GM19467 (cell line): ENCODE results near the gene CEP290.
A peak's percentile ranks its signal among the peaks of the same experiment; 100 is the strongest.

Experiments used
- ATAC-seq: cut with Tn5 transposase; IDR thresholded peaks from one replicate; pipeline ENCODE4 v1.9.1; 2021; ENCODE audit warnings: mild to moderate bottlenecking, moderate library complexity; ENCODE audit not compliant: unreplicated experiment

CEP290 gene

GRCh38 chr12:88141774-88142609 is at the start of gene CEP290, which contains the start of gene TMTC3:
Gene CEP290 (minus strand): TSS chr12:88142088. CDS start chr12:88141307, 781 bp downstream.
Gene TMTC3 (plus strand): TSS chr12:88142307. CDS start chr12:88148316, 6,009 bp downstream.
- peak; percentile 96 for ATAC-seq

GRCh38 chr12:88188180-88188579 is 46.3 kb upstream of the CEP290 start:
- ATAC-seq: no peak

GRCh38 chr12:88187571-88187970 is 45.7 kb upstream of the CEP290 start:
- ATAC-seq: no peak

GRCh38 chr12:88185988-88186387 is 44.1 kb upstream of the CEP290 start:
- ATAC-seq: no peak

- no peak for ATAC-seq
Observed at GRCh38 chr12:88185279-88185678, 43.4 kb upstream of the CEP290 start.

- no peak for ATAC-seq
Observed at GRCh38 chr12:88184196-88184595, 42.3 kb upstream of the CEP290 start.

GRCh38 chr12:88182416-88182815 is 40.5 kb upstream of the CEP290 start:
- no peak for ATAC-seq

- no peak for ATAC-seq
Observed at GRCh38 chr12:88181881-88182280, 40.0 kb upstream of the CEP290 start.

- no peak for ATAC-seq
Observed at GRCh38 chr12:88179436-88180014, 37.6 kb upstream of the CEP290 start.

GRCh38 chr12:88175544-88175943 is 33.7 kb upstream of the CEP290 start:
- no peak for ATAC-seq

- ATAC-seq: no peak
Observed at GRCh38 chr12:88172844-88173407, 31.0 kb upstream of the CEP290 start.

- no peak for ATAC-seq
Observed at GRCh38 chr12:88167384-88167783, 25.5 kb upstream of the CEP290 start.

GRCh38 chr12:88166179-88166578 is 24.3 kb upstream of the CEP290 start:
- no peak for ATAC-seq

GRCh38 chr12:88163371-88163770 is 21.5 kb upstream of the CEP290 start:
- ATAC-seq: no peak

GRCh38 chr12:88156075-88156654 is 14.3 kb upstream of the CEP290 start:
- no peak for ATAC-seq

- no peak for ATAC-seq
Observed at GRCh38 chr12:88153959-88154358, 12.1 kb upstream of the CEP290 start.

GRCh38 chr12:88150063-88150462 is 8.2 kb upstream of the CEP290 start:
- ATAC-seq: no peak

- peak; percentile 18 for ATAC-seq
Observed at GRCh38 chr12:88145567-88146505, 3.9 kb upstream of the CEP290 start.

- no peak for ATAC-seq
Observed at GRCh38 chr12:88144546-88145468, 2.9 kb upstream of the CEP290 start.
